Neural cell (in vitro differentiated cells): Measurements from ENCODE around the gene FARP1. TPM values are rescaled to one million over a fixed set of nuclear protein-coding genes. Genes with fewer than 3 reads are reported as not detected.

ENCODE experiments used
- H2AFZ ChIP-seq: fragments of 200-600, 300-800 bp; sonication (generic), shearing (Covaris generic); 2 replicates; pipeline ENCODE4 v1.6.0; 2014; ENCODE audit warnings: low read depth, mild to moderate bottlenecking, antibody characterized with exemption, low read length, moderate library complexity
- H3F3A ChIP-seq: fragments of 200-600 bp; shearing (Covaris generic); 2 replicates; pipeline ENCODE4 v1.6.1; 2016; ENCODE audit warnings: mild to moderate bottlenecking, moderate library complexity, mixed read lengths, antibody characterized with exemption, low read length; ENCODE audit not compliant: insufficient read depth, poor library complexity, severe bottlenecking
- H3K27ac ChIP-seq: fragments of 200-600, 300-800 bp; sonication (generic), shearing (Covaris generic); 2 replicates; pipeline ENCODE4 v1.5.1; 2014; ENCODE audit warnings: mild to moderate bottlenecking, low read length, moderate library complexity
- H3K27me3 ChIP-seq: fragments of 300-800, 200-600 bp; sonication (generic), shearing (Covaris generic); 2 replicates; pipeline ENCODE4 v1.6.0; 2014; ENCODE audit warnings: mild to moderate bottlenecking, low read depth, low read length, moderate library complexity; ENCODE audit not compliant: insufficient read depth
- H3K36me3 ChIP-seq: fragments of 300-800, 200-600 bp; sonication (generic), shearing (Covaris generic); 2 replicates; pipeline ENCODE4 v1.5.1; 2014; ENCODE audit warnings: mild to moderate bottlenecking, antibody characterized with exemption, low read length, moderate library complexity; ENCODE audit not compliant: insufficient read depth
- H3K4me2 ChIP-seq: fragments of 300-800, 200-600 bp; sonication (generic), shearing (Covaris generic); 2 replicates; pipeline ENCODE4 v1.6.0; 2014; ENCODE audit warnings: mild to moderate bottlenecking, low read length
- H3K4me3 ChIP-seq: fragments of 300-800, 200-600 bp; sonication (generic), shearing (Covaris generic); 2 replicates; pipeline ENCODE4 v1.5.1; 2014; ENCODE audit warnings: mild to moderate bottlenecking, low read length, moderate library complexity
- H3K79me2 ChIP-seq: fragments of 200-600 bp; shearing (Covaris generic); replicated peaks from 2 replicates; pipeline ENCODE4 v1.6.0; 2014; ENCODE audit warnings: mild to moderate bottlenecking, low read length, moderate library complexity; ENCODE audit not compliant: insufficient read depth
- H3K9ac ChIP-seq: fragments of 300-800, 200-600 bp; sonication (generic), shearing (Covaris generic); 2 replicates; pipeline ENCODE4 v1.6.1; 2016; ENCODE audit warnings: mild to moderate bottlenecking, low read length, mixed read lengths
- H3K9me2 ChIP-seq: fragments of 200-600 bp; shearing (Covaris generic); 2 replicates; pipeline ENCODE4 v1.6.1; 2016; ENCODE audit warnings: mild to moderate bottlenecking, low read length, mixed read lengths; ENCODE audit not compliant: insufficient read depth
- H3K9me3 ChIP-seq: fragments of 200-600, 300-800 bp; sonication (generic), shearing (Covaris generic); 2 replicates; pipeline ENCODE4 v1.6.1; 2016; ENCODE audit warnings: mild to moderate bottlenecking, mixed run types, low read length, moderate library complexity, mixed read lengths
- H4K20me1 ChIP-seq: fragments of 200-600 bp; shearing (Covaris generic); 2 replicates; pipeline ENCODE4 v1.6.1; 2016; ENCODE audit warnings: mild to moderate bottlenecking, mixed run types; ENCODE audit not compliant: insufficient read depth
- EP300 ChIP-seq: fragments of 450-650 bp; conservative IDR thresholded peaks from 2 replicates; pipeline ENCODE4 v1.6.1; 2014; ENCODE audit warnings: antibody characterized with exemption, mild to moderate bottlenecking, moderate library complexity; ENCODE audit not compliant: poor library complexity, severe bottlenecking
- EZH2 ChIP-seq: fragments of 200-600, 300-800 bp; shearing (Covaris generic), sonication (generic); IDR thresholded peaks from 2 replicates; pipeline ENCODE4 v1.6.1; 2014; ENCODE audit warnings: antibody characterized with exemption, low read length, borderline replicate concordance, mild to moderate bottlenecking; ENCODE audit not compliant: insufficient read depth, poor library complexity, severe bottlenecking
- MXI1 ChIP-seq: fragments of 450-650 bp; conservative IDR thresholded peaks from 2 replicates; pipeline ENCODE4 v1.6.1; 2014; ENCODE audit warnings: antibody characterized with exemption, mild to moderate bottlenecking; ENCODE audit not compliant: poor library complexity, severe bottlenecking
- POLR2AphosphoS5 ChIP-seq: IDR thresholded peaks from 2 replicates; pipeline ENCODE4 v1.6.1; 2012
- RAD21 ChIP-seq: fragments of 450-650 bp; conservative IDR thresholded peaks from 2 replicates; pipeline ENCODE4 v1.6.1; 2014; ENCODE audit warnings: antibody characterized with exemption, mild to moderate bottlenecking, moderate library complexity
- SMC3 ChIP-seq: fragments of 450-650 bp; conservative IDR thresholded peaks from 2 replicates; pipeline ENCODE4 v1.6.1; 2014; ENCODE audit warnings: antibody characterized with exemption, mild to moderate bottlenecking, moderate library complexity; ENCODE audit not compliant: poor library complexity
- TAF1 ChIP-seq: IDR thresholded peaks from 2 replicates; pipeline ENCODE4 v1.6.1; 2012; ENCODE audit warnings: low read depth
- polyA plus RNA-seq: library from polyadenylated mRNA; depleted of rRNA; stranded (reverse); fragments of >200 nt; gene quantifications from 2 replicates; pipeline ENCODE4 v1.2.3, GENCODE V29; 2014
- TF ChIP-seq, protein P1 (sequence below): fragments of 450-650 bp; IDR thresholded peaks from 2 replicates; pipeline ENCODE4 v1.5.1; 2014; ENCODE audit warnings: antibody characterized with exemption, mild to moderate bottlenecking, moderate library complexity; ENCODE audit not compliant: poor library complexity, severe bottlenecking
- TF ChIP-seq, protein P2 (sequence below): IDR thresholded peaks from 2 replicates; pipeline ENCODE4 v1.6.1; 2012; ENCODE audit warnings: borderline replicate concordance

FARP1 gene
- polyA plus RNA-seq, 1 donor from 2014 or later = 19.7 TPM

DNA sequence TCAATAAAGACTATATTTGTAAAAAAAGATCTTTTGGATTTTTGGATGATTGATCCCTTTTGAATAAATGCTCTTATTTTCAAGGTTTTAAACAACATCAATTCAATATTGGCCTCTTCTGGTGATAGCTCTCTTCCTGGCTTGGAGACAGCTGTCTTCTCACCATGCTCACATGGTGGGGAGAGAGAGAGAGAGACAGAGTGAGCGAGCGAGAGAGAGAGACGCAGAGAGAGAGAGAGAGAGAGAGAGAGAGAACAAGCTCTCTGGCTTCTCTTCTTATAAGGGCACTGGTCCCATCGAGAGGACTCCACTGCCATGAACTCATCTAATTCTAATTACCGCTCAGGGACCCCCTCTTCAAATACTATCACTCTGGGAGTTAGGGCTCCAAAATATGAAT lies 32.1 kb upstream of the FARP1 start:
- H3K79me2 ChIP-seq = no peaks in the 10 kb centered on the region
- H3K27me3 ChIP-seq = no peaks in the 10 kb centered on the region
- H3K9me3 ChIP-seq = no peaks in the 10 kb centered on the region
- H3K4me3 ChIP-seq = no peak overlapping the region
- H3K9ac ChIP-seq = no peak overlapping the region
- no peak overlapping the region for H3K4me2 ChIP-seq
- H2AFZ ChIP-seq = no peak overlapping the region
- H4K20me1 ChIP-seq = no peaks in the 10 kb centered on the region
- no peaks in the 10 kb centered on the region for H3K36me3 ChIP-seq
- H3K9me2 ChIP-seq = no peaks in the 10 kb centered on the region
- TF ChIP-seq MXI1 (no peak), RAD21 (no peak), SMC3 (no peak)
- TF ChIP-seq, protein P1, sequence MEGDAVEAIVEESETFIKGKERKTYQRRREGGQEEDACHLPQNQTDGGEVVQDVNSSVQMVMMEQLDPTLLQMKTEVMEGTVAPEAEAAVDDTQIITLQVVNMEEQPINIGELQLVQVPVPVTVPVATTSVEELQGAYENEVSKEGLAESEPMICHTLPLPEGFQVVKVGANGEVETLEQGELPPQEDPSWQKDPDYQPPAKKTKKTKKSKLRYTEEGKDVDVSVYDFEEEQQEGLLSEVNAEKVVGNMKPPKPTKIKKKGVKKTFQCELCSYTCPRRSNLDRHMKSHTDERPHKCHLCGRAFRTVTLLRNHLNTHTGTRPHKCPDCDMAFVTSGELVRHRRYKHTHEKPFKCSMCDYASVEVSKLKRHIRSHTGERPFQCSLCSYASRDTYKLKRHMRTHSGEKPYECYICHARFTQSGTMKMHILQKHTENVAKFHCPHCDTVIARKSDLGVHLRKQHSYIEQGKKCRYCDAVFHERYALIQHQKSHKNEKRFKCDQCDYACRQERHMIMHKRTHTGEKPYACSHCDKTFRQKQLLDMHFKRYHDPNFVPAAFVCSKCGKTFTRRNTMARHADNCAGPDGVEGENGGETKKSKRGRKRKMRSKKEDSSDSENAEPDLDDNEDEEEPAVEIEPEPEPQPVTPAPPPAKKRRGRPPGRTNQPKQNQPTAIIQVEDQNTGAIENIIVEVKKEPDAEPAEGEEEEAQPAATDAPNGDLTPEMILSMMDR = no peak
- H3K27ac ChIP-seq = no peak overlapping the region
- no peaks in the 10 kb centered on the region for H3F3A ChIP-seq

DNA sequence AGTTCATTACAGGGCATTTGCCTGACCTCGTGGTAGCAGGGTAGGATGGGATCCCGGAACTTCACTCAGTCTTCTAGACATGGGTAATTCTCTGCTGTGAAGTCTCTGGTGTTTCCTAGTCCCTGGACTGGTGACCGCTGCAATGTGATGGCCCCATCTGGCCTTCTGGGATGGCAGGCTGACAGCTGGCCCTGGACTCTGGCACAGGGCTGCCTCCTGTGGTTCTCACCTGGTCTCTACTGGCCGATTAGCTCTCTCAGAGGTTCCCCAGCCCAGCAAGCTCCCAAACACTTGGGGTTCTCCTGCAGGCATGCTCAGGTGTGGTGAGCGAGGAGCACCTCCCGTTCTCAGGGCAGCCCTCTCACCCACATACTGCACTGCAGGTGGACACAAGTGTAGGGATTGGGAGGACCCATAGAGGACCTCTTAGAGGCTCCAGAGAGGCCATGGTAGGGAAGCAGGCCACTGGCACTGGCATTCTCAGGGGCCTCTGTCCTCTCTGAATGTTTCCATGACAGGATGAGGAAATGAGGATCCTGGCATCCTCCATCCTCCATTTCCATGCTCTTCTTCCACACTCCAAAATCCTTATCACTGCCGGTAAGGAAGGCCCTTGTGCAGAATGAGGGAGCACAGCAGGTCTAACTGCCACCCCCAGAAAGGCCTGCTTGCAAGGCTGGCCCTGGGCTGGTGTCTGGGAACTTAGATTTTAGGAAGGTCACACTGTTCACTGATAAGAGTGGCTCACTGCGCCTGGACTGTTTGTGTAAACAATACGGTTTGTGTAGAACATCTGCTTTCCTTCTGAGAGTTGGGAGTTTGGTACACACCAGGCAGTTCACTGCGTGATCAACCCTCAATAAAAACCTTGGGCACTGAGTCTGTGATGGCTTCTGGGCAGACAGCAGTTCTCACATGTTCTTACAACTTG lies 31.5 kb upstream of the FARP1 start:
- no peaks in the 10 kb centered on the region for H4K20me1 ChIP-seq
- no peak overlapping the region for H3K9ac ChIP-seq
- no peak overlapping the region for H3K4me2 ChIP-seq
- H3K4me3 ChIP-seq = no peak overlapping the region
- H3F3A ChIP-seq = no peaks in the 10 kb centered on the region
- H3K36me3 ChIP-seq = no peaks in the 10 kb centered on the region
- H3K27ac ChIP-seq = no peak overlapping the region
- H2AFZ ChIP-seq = no peak overlapping the region
- H3K9me2 ChIP-seq = no peaks in the 10 kb centered on the region
- TF ChIP-seq EZH2 (no peak), POLR2AphosphoS5 (no peak), EP300 (no peak), RAD21 (no peak), MXI1 (no peak), TAF1 (no peak), SMC3 (no peak)
- TF ChIP-seq, protein P1 = no peak
- TF ChIP-seq, protein P2, sequence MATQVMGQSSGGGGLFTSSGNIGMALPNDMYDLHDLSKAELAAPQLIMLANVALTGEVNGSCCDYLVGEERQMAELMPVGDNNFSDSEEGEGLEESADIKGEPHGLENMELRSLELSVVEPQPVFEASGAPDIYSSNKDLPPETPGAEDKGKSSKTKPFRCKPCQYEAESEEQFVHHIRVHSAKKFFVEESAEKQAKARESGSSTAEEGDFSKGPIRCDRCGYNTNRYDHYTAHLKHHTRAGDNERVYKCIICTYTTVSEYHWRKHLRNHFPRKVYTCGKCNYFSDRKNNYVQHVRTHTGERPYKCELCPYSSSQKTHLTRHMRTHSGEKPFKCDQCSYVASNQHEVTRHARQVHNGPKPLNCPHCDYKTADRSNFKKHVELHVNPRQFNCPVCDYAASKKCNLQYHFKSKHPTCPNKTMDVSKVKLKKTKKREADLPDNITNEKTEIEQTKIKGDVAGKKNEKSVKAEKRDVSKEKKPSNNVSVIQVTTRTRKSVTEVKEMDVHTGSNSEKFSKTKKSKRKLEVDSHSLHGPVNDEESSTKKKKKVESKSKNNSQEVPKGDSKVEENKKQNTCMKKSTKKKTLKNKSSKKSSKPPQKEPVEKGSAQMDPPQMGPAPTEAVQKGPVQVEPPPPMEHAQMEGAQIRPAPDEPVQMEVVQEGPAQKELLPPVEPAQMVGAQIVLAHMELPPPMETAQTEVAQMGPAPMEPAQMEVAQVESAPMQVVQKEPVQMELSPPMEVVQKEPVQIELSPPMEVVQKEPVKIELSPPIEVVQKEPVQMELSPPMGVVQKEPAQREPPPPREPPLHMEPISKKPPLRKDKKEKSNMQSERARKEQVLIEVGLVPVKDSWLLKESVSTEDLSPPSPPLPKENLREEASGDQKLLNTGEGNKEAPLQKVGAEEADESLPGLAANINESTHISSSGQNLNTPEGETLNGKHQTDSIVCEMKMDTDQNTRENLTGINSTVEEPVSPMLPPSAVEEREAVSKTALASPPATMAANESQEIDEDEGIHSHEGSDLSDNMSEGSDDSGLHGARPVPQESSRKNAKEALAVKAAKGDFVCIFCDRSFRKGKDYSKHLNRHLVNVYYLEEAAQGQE = no peak
- no peaks in the 10 kb centered on the region for H3K79me2 ChIP-seq
- no peaks in the 10 kb centered on the region for H3K27me3 ChIP-seq
- H3K9me3 ChIP-seq = no peaks in the 10 kb centered on the region
